ENCODE measurements around the gene TXNDC2.
A peak's percentile ranks its signal among the peaks of the same experiment; 100 is the strongest.

The TXNDC2 gene

GRCh38 chr18:9914584-9915290 lies 29.0 kb downstream of the TXNDC2 start:
- Histone ChIP-seq H3K9me3 (no peaks in the 10 kb centered on the region), H3K27ac (peak overlapping the region; percentile 96 to 100), H3K27me3 (no peaks in the 10 kb centered on the region), H3K4me3 (peak overlapping the region; percentile 90 to 99), H3K4me1 (peaks cover 0 to 44% (median 30%) of the 10 kb centered on the region in 4 donors), H3K36me3 (no peaks in the 10 kb centered on the region)
- TF ChIP-seq CTCF (IDR thresholded peaks at IDR 0.05) = no peak
- intact Hi-C loops (cut with DNase I; ENCODE audit: low total_unique reads) = loop anchor here (10.0 kb wide), 3 partner anchors 110 to 300 kb away; partner anchors contain the start of genes PPP4R1 and RAB31
- peak; percentile 54 to 82 for DNase-seq

DNA sequence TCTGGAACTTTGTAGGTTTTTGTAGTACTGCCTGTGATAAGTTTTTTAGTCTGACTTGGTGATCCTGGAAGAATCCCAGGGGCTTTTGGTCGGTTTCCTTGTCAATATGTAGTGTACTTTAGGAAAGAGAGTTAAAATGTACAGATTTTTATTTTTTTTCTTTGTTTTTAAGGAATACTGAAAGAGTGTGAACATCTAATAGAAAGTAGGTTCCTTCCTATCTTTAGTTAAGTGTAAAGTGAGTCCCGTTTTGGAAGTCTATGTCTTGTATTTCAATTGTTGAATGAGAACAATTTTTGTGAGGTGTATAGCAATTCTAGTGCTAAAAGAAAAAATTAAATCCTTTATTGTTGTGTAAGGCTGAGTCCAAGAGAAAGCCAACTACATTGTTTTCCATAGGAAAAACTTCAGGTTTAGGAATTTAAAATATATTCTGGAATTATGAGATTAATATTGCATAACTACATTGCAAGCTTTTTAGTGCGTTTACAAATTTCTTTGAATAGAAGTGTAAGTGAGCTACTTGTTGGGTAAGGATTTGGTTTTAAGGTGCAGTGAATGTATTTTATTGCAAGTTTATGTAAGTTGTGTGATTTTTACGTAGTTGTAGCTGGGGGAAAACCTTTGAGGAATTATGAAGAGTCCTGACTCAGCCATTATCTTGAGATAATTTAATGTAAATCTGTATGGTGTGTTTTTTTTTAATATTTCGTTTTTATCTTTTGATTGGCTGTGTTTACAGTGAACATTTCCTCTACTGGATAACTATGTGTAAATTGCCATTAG lies 29.7 kb downstream of the TXNDC2 start:
- TF ChIP-seq CTCF (IDR thresholded peaks at IDR 0.05) = no peak
- no peak for DNase-seq
- intact Hi-C loops (cut with DNase I; ENCODE audit: low total_unique reads) = loop anchor here (10.0 kb wide), 3 partner anchors 111 to 301 kb away; partner anchors contain the start of genes PPP4R1 and RAB31
- Histone ChIP-seq H3K4me1 (peaks cover 0 to 52% (median 35%) of the 10 kb centered on the region in 4 donors), H3K9me3 (no peaks in the 10 kb centered on the region), H3K36me3 (no peaks in the 10 kb centered on the region), H3K27me3 (no peaks in the 10 kb centered on the region), H3K4me3 (peak overlapping the region; percentile 90 to 99), H3K27ac (peak overlapping the region; percentile 96 to 100)

DNA sequence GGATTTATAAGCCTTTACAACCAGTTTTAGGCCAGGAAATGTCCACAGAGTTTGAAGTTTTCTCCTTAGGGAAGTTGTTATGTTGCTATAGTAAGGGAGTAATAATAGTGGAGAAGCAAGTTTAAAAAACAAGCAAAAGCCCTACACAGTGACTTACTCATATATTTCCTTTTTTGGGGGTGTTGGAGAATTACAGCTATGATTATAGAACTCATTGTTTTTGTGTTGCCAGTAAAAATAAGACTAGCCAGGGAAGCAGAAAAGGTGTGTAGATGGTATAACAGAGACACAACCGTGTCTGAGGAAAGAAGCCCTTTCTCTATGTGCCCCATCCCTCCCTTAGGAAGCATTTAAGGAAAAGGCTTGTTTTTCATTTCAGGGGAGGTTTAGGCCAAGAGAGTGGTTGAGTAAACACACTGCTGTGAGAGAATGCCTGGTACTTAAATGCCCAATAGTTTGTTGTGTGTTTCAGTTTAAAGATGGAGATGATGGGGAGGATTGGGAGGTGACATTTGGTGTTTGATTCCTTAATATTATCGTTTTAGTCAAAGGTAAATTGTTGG lies 30.4 kb downstream of the TXNDC2 start:
- H3K4me3 ChIP-seq = peak overlapping the region; percentile 90 to 99
- DNase-seq = no peak
- intact Hi-C loops (cut with DNase I; ENCODE audit: low total_unique reads) = loop anchor here (10.0 kb wide), 3 partner anchors 111 to 301 kb away; partner anchors contain the start of genes PPP4R1 and RAB31
- H3K36me3 ChIP-seq = no peaks in the 10 kb centered on the region
- H3K4me1 ChIP-seq = peaks cover 0 to 59% (median 39%) of the 10 kb centered on the region in 4 donors
- no peaks in the 10 kb centered on the region for H3K27me3 ChIP-seq
- no peak for TF ChIP-seq CTCF (IDR thresholded peaks at IDR 0.05)
- H3K27ac ChIP-seq = peak overlapping the region; percentile 96 to 100
- no peaks in the 10 kb centered on the region for H3K9me3 ChIP-seq

- intact Hi-C loops (cut with DNase I; ENCODE audit: low total_unique reads) = loop anchor here (10.0 kb wide), 3 partner anchors 112 to 302 kb away; partner anchors contain the start of genes PPP4R1 and RAB31
- Histone ChIP-seq H3K4me3 (peak overlapping the region; percentile 90 to 99), H3K9me3 (no peaks in the 10 kb centered on the region), H3K27me3 (no peaks in the 10 kb centered on the region), H3K27ac (peak overlapping the region; percentile 96 to 100), H3K36me3 (no peaks in the 10 kb centered on the region), H3K4me1 (peaks cover 0 to 65% (median 41%) of the 10 kb centered on the region in 4 donors)
- TF ChIP-seq CTCF (IDR thresholded peaks at IDR 0.05) = no peak
- DNase-seq = no peak
These were observed 31.0 kb downstream of the TXNDC2 start for GRCh38 chr18:9916808-9917207.

- no peak for TF ChIP-seq CTCF (IDR thresholded peaks at IDR 0.05)
- H3K27ac ChIP-seq = peak overlapping the region; percentile 42 to 44
- peaks cover 0 to 73% (median 44%) of the 10 kb centered on the region in 4 donors for H3K4me1 ChIP-seq
These were observed 32.4 kb downstream of the TXNDC2 start for GRCh38 chr18:9918016-9918680.

More at GRCh38 chr18:9918016-9918680, 32.4 kb downstream of the TXNDC2 start:
- no peak for DNase-seq
- no peaks in the 10 kb centered on the region for H3K27me3 ChIP-seq
- H3K36me3 ChIP-seq = no peaks in the 10 kb centered on the region
- peak overlapping the region in 1 of 2 donors; percentile 0 for H3K4me3 ChIP-seq
- intact Hi-C loops (cut with DNase I; ENCODE audit: low total_unique reads) = loop anchor here (10.0 kb wide), 3 partner anchors 113 to 303 kb away; partner anchors contain the start of genes PPP4R1 and RAB31
- no peaks in the 10 kb centered on the region for H3K9me3 ChIP-seq

Measured in tibial artery (tissue), 4 donors.